GM19438 (cell line): ENCODE results near the gene TUG1.

Source experiments
- ATAC-seq: cut with Tn5 transposase; IDR thresholded peaks from one replicate; pipeline ENCODE4 v1.9.1; 2021; ENCODE audit warnings: low read depth; ENCODE audit not compliant: unreplicated experiment

TUG1 gene

GRCh38 chr22:30996462-30996861, 27.4 kb downstream of the TUG1 start:
- ATAC-seq, result no peak

GRCh38 chr22:30998329-30998728, 29.3 kb downstream of the TUG1 start:
- no peak for ATAC-seq

GRCh38 chr22:31001124-31001770, 32.2 kb downstream of the TUG1 start:
- ATAC-seq, result no peak

- no peak for ATAC-seq
These were observed 36.5 kb downstream of the TUG1 start for GRCh38 chr22:31005535-31005934.

GRCh38 chr22:31019191-31019930, 50.3 kb downstream of the TUG1 start:
- no peak for ATAC-seq

- ATAC-seq, result no peak
These were observed 51.3 kb downstream of the TUG1 start for GRCh38 chr22:31020334-31020733.

GRCh38 chr22:31022516-31022915, 53.5 kb downstream of the TUG1 start:
- no peak for ATAC-seq
